ENCODE results near the gene CFAP99.

Gene CFAP99

DNA sequence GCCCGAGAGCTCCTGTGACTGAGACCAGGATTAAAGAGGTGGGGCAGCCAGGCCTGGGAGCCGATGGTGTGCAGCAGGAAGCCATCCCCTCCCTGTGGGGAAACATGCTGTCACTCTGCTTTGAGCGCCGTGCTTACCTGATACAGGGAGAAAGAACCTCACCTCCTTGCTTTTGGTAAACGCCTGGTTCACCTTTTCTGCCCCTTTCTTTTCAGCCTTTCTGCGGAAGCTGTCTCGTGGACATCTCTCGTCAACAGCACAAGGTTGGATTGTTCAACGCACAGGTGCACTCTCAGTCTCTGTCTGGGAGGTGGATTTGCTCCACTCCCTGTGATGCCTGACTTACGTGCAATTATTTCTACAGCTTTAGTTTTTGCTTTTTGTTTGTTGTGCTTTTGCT is 12.3 kb upstream of the CFAP99 start:
- no peak for ATAC-seq
- TF ChIP-seq, protein P1, sequence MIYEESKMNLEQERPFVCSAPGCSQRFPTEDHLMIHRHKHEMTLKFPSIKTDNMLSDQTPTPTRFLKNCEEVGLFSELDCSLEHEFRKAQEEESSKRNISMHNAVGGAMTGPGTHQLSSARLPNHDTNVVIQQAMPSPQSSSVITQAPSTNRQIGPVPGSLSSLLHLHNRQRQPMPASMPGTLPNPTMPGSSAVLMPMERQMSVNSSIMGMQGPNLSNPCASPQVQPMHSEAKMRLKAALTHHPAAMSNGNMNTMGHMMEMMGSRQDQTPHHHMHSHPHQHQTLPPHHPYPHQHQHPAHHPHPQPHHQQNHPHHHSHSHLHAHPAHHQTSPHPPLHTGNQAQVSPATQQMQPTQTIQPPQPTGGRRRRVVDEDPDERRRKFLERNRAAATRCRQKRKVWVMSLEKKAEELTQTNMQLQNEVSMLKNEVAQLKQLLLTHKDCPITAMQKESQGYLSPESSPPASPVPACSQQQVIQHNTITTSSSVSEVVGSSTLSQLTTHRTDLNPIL (CRISPR knock-in tag; IDR thresholded peaks at IDR 0.05; ENCODE audit: low read depth), result no peak
- TF ChIP-seq TOX (CRISPR knock-in tag; IDR thresholded peaks at IDR 0.05; ENCODE audit: borderline replicate concordance), result no peak
- no peak for TF ChIP-seq ARNTL (CRISPR knock-in tag; IDR thresholded peaks at IDR 0.05; ENCODE audit: borderline replicate concordance, low read depth)
- TF ChIP-seq BACH2 (CRISPR knock-in tag; IDR thresholded peaks at IDR 0.05; ENCODE audit: borderline replicate concordance), result no peak
- TF ChIP-seq RARB (CRISPR knock-in tag; IDR thresholded peaks at IDR 0.05), result no peak
- no peak for TF ChIP-seq ZNF70 (CRISPR knock-in tag; IDR thresholded peaks at IDR 0.05)
- TF ChIP-seq ZFP30 (CRISPR knock-in tag; IDR thresholded peaks at IDR 0.05), result no peak
- no peak for TF ChIP-seq CSDC2 (CRISPR knock-in tag; IDR thresholded peaks at IDR 0.05)
- TF ChIP-seq, protein P2, sequence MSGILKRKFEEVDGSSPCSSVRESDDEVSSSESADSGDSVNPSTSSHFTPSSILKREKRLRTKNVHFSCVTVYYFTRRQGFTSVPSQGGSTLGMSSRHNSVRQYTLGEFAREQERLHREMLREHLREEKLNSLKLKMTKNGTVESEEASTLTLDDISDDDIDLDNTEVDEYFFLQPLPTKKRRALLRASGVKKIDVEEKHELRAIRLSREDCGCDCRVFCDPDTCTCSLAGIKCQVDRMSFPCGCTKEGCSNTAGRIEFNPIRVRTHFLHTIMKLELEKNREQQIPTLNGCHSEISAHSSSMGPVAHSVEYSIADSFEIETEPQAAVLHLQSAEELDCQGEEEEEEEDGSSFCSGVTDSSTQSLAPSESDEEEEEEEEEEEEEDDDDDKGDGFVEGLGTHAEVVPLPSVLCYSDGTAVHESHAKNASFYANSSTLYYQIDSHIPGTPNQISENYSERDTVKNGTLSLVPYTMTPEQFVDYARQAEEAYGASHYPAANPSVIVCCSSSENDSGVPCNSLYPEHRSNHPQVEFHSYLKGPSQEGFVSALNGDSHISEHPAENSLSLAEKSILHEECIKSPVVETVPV (CRISPR knock-in tag; IDR thresholded peaks at IDR 0.05), result no peak
- TF ChIP-seq ZNF565 (CRISPR knock-in tag; conservative IDR thresholded peaks at IDR 0.05; ENCODE audit: low read depth), result no peak
- TF ChIP-seq ESRRG (CRISPR knock-in tag; IDR thresholded peaks at IDR 0.05), result no peak

DNA sequence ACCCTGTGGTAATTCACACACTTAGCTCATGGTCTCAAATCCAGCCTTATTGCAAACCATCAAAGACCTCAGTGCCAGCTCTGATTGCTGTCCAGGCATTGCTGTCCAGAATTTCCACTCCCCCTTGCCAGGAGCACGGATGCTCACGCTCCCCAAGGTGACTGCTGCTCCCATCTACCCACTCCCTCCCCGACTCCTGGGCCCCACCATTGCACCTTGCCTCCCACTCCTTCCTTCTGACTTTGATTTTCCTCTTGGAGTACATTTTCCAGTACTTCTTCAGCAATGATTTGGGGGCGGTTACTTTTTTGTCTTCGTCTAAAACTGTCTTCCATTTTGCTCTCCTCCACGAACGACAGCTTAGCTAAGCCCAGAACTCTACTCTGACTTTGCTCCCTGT is 11.8 kb upstream of the CFAP99 start:
- no peak for ATAC-seq
- TF ChIP-seq ZFP3 (CRISPR knock-in tag; IDR thresholded peaks at IDR 0.05) (no peak), ZNF565 (CRISPR knock-in tag; conservative IDR thresholded peaks at IDR 0.05; ENCODE audit: low read depth) (no peak), PPARA (CRISPR knock-in tag; IDR thresholded peaks at IDR 0.05; ENCODE audit: borderline replicate concordance) (no peak), ISL1 (CRISPR knock-in tag; IDR thresholded peaks at IDR 0.05) (no peak), GLIS3 (CRISPR knock-in tag; IDR thresholded peaks at IDR 0.05) (no peak), PATZ1 (CRISPR knock-in tag; IDR thresholded peaks at IDR 0.05; ENCODE audit: borderline replicate concordance) (no peak), SNAI2 (CRISPR knock-in tag; IDR thresholded peaks at IDR 0.05) (no peak)
- TF ChIP-seq, protein P3, sequence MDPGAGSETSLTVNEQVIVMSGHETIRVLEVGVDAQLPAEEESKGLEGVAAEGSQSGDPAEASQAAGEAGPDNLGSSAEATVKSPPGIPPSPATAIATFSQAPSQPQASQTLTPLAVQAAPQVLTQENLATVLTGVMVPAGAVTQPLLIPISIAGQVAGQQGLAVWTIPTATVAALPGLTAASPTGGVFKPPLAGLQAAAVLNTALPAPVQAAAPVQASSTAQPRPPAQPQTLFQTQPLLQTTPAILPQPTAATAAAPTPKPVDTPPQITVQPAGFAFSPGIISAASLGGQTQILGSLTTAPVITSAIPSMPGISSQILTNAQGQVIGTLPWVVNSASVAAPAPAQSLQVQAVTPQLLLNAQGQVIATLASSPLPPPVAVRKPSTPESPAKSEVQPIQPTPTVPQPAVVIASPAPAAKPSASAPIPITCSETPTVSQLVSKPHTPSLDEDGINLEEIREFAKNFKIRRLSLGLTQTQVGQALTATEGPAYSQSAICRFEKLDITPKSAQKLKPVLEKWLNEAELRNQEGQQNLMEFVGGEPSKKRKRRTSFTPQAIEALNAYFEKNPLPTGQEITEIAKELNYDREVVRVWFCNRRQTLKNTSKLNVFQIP (CRISPR knock-in tag; IDR thresholded peaks at IDR 0.05; ENCODE audit: borderline replicate concordance, low read depth), result no peak
- TF ChIP-seq, protein P2 (CRISPR knock-in tag; IDR thresholded peaks at IDR 0.05), result no peak
- TF ChIP-seq, protein P4, sequence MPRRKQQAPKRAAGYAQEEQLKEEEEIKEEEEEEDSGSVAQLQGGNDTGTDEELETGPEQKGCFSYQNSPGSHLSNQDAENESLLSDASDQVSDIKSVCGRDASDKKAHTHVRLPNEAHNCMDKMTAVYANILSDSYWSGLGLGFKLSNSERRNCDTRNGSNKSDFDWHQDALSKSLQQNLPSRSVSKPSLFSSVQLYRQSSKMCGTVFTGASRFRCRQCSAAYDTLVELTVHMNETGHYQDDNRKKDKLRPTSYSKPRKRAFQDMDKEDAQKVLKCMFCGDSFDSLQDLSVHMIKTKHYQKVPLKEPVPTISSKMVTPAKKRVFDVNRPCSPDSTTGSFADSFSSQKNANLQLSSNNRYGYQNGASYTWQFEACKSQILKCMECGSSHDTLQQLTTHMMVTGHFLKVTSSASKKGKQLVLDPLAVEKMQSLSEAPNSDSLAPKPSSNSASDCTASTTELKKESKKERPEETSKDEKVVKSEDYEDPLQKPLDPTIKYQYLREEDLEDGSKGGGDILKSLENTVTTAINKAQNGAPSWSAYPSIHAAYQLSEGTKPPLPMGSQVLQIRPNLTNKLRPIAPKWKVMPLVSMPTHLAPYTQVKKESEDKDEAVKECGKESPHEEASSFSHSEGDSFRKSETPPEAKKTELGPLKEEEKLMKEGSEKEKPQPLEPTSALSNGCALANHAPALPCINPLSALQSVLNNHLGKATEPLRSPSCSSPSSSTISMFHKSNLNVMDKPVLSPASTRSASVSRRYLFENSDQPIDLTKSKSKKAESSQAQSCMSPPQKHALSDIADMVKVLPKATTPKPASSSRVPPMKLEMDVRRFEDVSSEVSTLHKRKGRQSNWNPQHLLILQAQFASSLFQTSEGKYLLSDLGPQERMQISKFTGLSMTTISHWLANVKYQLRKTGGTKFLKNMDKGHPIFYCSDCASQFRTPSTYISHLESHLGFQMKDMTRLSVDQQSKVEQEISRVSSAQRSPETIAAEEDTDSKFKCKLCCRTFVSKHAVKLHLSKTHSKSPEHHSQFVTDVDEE (CRISPR knock-in tag; IDR thresholded peaks at IDR 0.05), result no peak

DNA sequence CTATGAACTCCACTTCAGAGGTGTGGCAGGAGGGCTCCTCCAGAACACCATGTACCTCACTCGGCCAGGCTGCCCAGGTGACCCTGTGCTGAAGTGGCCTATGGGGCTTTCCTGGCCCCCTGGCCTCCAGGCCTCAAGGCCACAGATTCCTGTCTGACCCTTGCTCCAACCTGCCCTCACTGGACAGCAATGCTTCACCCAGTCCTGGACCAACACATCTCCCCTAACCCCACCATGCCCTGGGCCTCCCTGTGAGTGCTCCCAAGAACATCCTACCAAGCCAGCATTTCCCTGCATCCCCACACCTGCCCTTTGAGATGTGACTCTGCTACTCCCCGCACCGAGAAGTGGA is 10.8 kb upstream of the CFAP99 start:
- TF ChIP-seq, protein P3 (CRISPR knock-in tag; IDR thresholded peaks at IDR 0.05; ENCODE audit: borderline replicate concordance, low read depth), result no peak
- no peak for TF ChIP-seq ARNTL (CRISPR knock-in tag; IDR thresholded peaks at IDR 0.05; ENCODE audit: borderline replicate concordance, low read depth)
- TF ChIP-seq, protein P4 (CRISPR knock-in tag; IDR thresholded peaks at IDR 0.05), result no peak
- TF ChIP-seq SNAI2 (CRISPR knock-in tag; IDR thresholded peaks at IDR 0.05), result no peak
- no peak for TF ChIP-seq TCF4 (CRISPR knock-in tag; IDR thresholded peaks at IDR 0.05; ENCODE audit: borderline replicate concordance)
- ATAC-seq, result no peak

Data from SK-N-SH treated with all-trans-retinoic acid at 6 μM for 48 hours (cell line).